Activated CD8-positive, alpha-beta memory T cell treated with anti-CD3 and anti-CD28 coated beads, Interleukin-2, amount 50 U/mL, for 1 hour (primary cell): ENCODE results near the gene DCUN1D3.
"Not testable (repeated sequence)": the region's sequence is repeated elsewhere in the genome, so short reads cannot be mapped to it uniquely, and the experiment has no call there.

Experiments
- DNase-seq: peaks from one replicate; pipeline ENCODE4 v3.0.0-alpha.2; 2020; ENCODE audit errors: extremely low read depth

Gene DCUN1D3

DNA sequence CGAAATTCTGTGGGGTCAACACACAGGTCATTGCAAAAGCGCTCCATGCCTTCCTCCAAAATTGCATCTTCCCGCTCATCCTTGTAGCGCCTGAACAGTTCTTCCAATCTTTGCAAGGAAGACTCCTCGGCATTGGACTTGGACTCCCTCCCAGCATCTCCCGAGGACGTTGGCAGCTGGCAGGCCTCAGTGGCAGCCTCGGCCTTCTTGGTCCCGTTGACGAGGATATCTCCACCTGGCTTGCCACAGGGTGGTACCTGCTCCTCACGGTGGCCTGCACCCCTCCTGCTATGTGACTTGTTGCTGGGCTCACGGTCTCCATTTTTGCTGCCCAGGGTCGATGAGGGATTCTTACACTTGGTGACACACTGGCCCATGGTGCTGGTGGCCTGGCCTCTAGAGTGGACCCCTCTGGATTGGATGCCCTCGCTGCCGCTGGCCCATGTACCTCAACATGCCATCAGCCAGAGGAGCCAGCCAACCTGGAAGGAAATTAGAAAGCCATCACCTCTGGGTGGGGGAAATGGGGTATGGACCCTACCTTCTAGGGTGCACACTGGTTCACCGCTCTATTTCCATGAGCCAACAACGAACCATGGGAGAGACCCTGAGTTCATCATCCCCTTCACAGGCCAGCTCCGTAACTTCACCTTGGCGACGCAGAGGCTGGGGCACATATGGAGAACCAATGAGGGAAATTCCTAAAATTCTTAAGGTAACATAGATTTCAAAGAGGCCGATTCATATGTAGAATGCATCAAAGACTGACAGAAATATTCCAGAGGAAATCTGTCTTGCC is 37.8 kb downstream of the DCUN1D3 start:
- no peak for DNase-seq

DNA sequence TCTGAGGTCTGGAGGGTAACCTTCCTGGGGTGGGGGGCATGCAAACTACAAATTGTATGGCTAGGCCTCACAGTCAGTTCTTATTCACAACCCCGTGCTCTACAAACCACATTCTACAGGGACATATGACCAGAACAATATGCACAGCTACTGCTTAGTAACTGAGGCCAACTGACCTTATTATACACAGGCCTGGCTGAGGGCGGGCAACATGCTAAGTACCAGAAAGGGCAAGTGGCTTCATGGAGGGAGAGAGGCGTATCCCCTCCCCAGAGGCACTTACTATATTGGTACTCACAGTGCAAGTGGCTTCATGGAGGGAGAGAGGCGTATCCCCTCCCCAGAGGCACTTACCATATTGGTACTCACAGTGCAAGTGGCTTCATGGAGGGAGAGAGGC is 39.2 kb downstream of the DCUN1D3 start:
- not testable (repeated sequence) for DNase-seq

DNA sequence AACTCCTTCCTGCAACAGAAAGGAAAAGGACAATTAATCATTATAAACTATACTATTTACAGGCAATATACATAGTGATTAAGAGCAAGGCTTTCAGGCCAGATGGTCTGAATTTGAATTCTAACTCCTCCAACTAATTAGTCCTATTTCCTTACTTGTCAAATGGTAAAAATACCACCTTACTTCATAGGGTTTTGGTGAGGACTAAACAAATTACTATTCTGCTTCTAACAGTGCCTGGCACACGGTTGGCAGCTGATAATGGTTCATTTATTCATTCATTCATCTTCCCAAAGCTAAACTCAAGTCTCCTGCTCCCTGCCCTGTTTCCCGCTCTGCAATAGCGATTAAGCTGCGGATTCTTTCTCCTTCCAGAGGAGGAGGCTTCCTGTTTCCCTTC is 39.8 kb downstream of the DCUN1D3 start:
- DNase-seq = no peak

DNA sequence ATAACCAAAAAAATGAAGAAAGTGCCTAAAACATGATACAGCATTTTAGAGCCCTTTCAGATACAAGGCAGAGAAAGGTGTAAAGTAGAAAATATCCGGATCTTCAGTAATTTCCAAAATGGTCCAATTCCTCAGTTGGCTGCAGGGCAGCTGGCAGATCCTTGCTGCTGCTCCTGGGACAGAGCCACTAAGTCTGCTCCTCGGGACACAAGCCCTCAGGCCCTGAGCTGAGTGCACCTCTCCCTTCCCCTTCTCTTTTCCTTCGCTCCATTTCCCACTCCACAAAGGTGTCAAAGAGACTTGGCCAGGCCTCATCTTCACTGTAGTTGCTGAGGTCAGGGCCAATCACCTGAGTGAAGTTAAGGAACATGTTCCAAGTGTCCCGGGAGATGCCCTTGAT is 40.5 kb downstream of the DCUN1D3 start:
- DNase-seq = no peak

DNA sequence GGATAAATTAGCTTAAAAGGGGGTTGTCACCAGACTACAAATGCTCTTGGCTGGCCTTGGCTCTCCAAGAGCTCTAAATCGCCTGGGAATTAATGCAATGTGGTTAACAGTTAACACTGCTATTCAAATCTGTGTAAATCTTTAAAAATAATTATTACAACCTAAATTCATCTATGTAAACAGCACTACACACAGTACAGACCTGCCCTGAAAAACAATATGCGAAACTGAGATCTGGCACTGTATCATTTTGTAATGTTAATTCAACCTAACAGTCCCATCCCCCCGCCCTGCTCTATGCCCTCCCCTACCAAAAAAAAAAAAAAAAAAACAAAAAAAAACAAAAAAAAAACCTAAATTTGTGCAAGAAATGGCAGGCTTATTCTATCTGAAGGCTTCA is 40.9 kb downstream of the DCUN1D3 start:
- DNase-seq = no peak

DNA sequence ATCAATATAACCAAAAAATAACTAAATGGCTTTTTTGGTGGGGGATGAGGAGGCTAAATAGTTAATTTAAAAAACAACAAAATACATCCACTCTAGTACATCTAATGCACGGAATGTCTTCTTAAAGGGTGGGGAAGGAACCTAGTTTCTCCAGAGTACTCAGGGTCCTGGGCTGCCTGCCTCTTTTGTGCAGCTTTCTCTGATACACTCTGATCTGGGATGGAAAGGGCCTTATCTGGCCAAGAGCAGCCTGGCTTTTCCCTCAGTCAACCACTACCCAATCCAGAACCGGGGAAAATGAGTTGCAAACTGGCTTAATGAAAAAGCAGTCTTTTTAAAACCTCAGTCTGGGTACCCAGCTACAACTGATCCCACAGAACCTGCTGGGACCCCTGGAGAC is 42.9 kb downstream of the DCUN1D3 start:
- DNase-seq = no peak

DNA sequence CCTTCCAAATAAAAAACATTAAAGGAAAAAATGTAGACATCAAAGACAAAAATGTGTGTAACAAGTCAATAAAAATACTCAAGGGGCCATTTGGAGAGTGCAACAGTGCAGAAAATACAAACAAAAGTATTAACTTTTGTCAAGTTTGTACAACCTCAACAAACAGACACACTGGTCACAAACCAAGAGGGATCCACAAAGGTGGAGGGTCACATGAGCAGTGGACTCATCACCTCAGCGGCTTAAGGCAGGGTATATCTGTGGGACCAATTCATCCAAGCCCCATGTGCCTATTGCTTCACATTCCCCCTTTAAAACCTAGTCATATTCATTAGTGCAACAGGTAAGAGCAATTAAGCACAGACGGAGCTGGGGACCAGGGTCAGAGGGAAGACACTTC is 45.2 kb downstream of the DCUN1D3 start:
- DNase-seq = no peak

DNA sequence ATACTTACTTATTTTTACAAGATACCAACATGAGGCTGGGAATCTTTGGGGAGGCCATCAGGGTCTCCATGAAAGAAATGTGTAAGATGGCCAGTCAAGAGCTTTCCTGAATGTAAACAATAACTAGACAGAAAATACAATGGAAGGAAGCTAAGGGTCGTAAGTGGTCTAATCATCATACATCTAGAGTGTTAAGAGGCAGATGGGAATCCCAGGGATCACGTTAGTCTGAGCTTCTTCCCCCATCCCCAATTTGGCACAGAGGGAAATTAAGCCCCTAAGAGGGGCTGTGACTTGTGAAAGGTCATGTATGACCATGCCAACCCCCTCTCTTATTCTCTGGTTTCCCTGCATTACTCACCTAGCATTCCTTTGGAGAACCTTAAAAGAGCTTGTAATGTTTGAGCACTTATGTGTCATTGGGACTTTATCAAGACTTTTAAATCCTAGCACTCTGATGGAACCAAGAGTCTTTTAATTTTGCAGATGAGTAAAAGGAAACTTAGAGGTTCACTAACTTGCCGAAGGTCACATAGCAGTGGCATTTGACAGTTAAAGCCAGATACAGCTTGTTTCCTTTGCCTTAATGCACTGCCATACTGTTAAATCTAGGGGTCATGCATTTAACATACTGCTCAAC is 46.1 kb downstream of the DCUN1D3 start:
- no peak for DNase-seq

DNA sequence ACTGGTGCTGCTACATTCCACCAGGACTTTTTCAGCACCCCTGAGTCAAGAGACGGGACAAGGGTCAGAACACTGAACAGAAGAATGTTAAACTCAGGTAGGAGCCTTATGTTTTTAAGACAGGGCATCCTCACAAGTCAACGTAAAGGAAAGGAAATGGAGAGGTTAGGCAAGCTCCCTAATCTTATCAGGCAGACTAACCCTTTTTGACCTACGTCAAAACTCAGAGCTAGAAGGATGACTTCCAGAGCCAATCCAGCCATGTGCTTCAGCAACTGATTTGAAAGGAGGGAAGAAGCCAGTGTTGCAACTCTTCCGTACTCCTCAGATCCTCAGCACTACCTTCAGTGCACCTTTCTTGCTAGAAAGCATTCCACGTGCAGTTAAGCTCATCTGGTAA is 47.0 kb downstream of the DCUN1D3 start:
- DNase-seq = no peak

DNA sequence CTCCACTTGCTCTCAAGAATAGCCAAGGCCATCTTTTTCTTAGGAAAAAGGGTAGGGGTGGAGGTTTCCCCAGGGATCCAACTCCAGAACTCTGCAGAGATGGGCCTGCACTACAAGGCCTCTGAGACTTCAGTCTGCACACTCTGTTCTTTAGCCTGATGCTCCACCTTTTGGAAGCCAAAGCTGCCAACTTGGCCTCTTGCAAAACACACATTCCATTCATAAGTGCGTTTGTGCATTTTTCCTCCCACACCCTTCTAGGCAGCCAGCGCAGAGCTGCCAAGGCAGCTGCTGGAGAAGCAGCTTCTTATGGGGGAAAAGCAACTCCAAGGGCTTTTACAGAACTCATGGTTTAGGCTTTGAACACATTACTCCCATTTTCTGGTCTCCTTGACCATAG is 48.6 kb downstream of the DCUN1D3 start:
- DNase-seq = no peak

DNA sequence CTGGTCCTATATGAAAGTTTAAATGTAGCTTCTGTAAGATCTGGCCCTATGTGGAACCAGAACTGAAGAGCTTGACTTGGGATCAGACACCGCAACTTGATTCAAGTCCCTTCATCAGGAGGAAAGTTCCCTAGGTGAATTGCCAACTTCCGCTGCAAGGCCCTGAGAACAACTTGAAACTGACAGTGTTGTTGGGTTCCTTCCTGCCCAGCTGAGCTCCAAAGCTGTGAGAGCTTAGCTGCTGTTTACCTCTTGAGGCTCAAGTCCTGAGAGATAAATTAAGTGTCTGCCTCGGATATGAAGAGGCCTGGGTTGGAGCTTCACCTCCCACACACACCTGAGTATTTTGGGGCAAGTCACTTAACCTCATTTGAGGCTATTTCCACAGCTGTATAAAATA is 49.2 kb downstream of the DCUN1D3 start:
- no peak for DNase-seq

DNA sequence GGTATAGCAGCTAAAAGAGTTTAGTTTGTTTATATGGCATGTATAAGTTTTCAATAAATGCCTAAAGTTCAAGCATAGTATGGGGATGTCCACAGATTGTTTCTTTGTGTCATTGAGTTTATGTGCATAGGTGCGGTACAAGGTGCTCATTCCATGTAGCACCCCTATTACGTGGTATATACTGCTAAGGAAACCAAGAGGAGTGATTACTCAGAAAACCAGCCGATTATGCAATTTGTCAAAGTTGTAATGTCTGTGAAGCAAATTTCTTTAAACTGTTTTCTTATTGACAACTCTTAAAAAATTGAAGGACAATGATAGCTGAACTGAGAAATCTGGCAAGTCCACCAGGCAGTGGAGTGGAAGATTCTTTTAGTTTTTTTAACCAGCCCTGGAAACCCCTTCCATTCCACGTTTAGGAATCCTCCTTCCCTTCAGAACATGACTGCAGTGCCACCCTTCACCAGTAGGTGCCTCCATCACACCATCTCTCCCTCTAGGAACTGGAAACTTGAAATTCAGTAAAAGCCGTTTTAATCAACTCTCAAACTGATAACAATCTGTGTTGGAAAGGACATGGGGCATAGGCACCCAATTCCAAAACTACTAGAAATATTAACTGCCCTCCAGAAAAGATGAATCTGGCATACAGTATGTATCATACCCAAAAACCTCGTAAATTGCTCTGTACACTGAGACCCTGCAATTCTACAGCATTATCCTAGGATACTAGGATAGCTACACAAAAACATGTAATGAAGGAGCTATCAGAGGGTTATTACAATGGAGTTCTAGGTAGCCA is 50.4 kb downstream of the DCUN1D3 start:
- DNase-seq = peak; percentile 18

DNA sequence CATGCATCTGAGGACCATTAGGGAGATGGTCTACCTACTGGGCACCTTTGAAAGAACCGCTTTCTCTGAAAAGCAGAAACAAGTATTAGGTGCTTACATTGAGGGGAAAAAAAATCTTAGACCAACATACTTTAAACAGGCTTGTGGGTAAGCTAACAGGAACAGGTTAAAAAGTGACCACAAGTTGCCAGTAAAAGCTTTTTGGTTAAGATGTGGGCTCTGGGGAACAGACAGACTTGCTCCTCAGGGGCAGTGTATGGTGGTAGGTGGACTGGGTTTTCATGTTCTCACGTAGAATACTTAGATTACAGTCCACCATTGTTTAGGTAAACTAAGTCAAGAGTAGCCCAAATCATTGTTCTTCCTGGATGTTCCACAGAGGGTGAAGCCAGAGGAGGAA is 52.6 kb downstream of the DCUN1D3 start:
- no peak for DNase-seq

DNA sequence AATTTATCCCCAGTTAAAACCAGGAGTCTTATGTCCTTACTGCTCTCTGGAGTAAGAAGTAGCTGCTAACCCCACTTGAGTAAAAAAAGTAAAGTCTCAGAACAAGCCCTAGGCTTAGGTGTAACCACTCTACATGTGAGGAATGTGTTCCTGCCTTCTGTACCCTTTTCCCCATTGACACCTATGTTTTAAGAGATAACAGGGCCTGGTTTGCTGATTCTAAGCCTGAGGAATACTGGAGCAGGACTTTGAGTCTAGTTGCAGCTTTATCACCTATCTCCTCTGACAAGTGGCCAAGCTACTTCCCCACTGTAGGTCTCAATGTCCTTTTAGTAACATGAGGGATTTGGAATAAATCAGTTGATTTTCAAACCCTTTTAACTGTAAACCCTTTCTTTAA is 53.6 kb downstream of the DCUN1D3 start:
- DNase-seq = no peak

DNA sequence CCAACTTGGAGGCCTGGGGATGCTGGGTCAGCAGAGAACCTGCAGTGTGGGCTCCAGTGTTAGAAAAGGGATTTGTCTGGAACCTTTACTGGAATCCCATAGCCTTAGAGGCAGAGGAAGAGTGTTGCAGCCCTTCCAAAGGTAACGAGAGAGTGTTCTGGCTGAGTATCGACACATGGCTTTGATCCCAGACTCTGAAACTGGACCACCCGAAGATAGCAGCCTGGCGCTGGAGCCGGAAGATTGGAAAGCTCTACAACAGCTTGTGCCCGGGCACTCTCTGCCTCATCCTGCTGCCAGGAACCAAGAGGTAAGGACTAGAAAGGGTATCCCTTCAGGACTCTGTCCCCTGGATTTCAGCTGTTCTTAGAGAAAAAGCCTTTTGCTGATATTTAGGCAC is 54.1 kb downstream of the DCUN1D3 start:
- DNase-seq = no peak

DNA sequence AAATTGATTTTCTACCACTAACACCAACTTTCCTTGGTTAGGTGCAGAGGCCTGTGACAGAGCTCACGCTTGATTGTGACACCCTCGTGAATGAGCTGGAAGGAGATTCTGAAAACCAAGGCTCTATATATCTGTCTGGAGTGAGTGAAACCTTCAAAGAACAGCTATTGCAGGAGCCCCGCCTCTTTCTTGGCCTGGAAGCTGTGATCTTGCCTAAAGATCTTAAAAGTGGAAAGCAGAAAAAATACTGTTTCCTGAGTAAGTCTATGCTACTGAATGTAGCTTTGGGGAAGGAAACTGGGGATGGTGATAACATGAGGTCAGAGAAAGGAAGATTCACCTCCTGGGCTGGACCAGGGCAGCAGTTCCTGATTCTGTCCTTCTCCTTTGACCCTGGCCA is 55.6 kb downstream of the DCUN1D3 start:
- DNase-seq = no peak

DNA sequence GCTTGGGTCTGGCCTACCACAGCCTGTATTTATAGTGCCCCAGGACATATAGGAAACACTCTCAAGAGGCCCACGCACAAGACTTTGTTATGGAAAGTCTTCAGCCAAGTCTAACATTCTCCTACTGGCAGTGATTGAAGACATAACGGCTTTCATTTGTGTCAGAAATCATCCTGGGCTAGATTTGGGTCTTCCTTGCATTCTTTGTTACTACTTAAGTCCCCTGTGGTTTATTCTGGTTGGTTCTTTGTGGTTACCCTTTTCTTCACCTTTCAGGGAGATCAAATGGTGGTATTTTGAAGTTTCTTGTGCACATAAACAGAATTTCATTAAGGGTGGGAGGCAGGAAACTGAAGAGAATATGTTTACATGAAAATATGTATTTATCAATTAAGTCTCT is 56.1 kb downstream of the DCUN1D3 start:
- no peak for DNase-seq

DNA sequence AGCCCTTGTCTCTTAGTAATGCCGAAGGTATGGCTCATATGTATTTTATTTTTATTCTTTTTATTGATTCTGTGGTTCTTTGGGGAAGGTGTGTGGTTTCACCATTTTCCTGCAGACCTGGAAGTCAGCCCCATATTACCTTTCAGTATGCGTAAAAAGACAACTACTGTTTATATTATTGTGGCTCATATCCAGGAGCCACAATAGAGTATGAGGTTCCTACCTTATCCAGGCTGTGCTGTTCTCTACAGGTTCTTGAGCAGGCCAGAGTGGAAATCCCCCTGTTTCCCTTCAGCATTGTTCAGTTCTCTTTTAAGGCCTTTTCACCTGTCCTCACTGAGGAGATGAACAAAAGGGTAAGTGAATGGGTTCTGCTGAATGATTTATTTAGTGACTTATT is 60.7 kb downstream of the DCUN1D3 start:
- no peak for DNase-seq

DNA sequence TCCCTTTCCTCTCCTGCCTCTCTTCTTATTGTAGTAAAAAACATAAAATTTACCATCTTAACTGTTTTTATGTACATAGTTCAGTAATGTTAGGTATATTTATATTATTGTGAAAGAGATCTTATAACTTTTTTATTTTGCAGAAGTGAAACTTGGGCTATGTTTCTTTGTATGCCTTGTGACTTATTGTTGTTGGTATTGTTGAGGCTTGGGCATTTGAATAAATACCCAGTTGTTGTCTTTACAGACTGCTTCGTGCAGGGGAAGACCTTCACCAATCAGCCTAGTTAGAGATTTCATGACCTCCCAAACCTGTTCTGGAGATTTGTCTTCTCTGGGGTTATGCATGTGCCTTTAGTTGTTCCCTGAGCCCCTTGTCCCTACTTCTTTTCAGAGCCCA is 61.9 kb downstream of the DCUN1D3 start:
- DNase-seq = no peak

DNA sequence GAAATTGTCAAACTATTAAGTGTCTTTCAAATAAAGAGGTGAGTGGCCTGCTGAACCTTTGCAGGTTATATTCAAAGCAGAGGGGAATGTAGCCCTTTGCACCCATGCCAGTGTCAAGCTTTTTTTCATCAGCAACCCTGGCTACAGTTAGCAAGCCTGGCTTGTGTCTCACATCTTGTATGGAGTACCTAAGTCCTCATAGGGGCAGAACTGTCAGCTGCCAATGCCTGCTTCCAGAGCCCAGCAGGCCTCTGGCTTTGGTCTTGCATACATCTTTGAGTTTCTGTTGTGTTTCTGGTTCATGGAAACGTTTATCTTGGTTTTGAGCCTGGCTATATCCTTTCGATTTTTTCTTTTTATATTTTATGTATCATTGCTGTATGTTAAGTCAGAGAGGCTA is 67.1 kb downstream of the DCUN1D3 start:
- DNase-seq = no peak

DNA sequence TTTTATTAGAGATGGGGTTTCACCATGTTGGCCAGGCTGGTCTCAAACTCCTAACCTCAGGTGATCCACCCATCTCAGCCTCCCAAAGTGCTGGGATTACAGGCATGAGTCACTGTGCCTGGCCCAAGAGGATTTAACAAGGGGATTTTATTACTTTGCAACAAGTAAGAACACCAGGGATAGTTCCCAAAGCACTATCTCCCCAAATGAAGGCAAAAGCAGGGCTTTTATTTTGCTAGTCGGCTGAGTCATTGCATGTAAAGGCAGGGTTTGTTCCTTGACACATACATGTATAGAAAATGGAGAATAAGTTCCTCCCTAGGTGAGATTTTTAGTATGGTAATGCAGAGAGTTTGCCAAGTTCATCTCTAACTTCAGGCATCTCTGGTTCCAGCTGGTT is 69.8 kb downstream of the DCUN1D3 start:
- no peak for DNase-seq

DNA sequence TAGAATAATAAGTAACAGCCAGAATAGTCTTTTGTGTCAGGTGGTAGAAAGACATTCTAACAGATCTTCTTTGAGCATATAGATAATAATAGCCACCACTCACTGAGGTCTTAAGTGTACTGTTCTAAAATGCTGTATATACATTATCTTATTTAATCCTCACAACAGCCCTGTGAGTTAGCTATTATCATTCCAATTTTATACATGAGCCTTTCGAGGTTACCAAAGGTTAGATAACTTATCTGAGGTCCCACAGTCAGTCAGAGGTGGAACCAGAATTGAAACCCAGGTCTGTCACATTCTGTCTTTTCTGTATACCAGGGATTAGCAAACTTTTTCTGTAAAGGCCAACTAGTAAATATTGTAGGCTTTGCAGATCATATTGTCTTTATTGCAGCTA is 70.6 kb downstream of the DCUN1D3 start:
- no peak for DNase-seq

DNA sequence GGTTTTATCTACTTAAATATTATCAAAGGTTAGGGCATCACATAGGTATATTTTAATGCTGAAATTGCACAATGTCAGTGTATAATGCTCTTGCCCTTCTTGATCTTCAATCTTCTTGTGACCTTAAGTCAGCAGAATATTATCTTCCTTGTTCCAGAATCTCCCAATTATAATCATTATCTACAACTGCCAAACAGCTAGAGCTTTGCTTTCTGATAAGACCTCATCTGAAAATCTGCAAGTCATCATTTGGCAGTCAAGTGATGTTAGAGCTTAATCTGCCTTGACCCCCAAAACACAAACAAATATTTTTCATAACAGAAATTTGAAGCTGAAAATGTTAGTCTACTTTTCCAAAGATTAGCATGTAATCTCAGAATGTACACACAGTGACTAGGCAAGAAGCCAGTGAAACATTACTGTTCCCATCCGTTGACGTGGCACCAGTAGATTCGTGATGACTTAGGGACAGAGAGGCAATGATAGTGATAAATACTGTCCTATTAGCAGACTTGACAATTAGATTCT is 74.1 kb downstream of the DCUN1D3 start:
- no peak for DNase-seq
